Mononuclear cell (primary cell): Measurements from ENCODE around the gene STX5. TPM values are rescaled to one million over a fixed set of nuclear protein-coding genes. Genes with fewer than 3 reads are reported as not detected.

Experiments
- H3K27me3 ChIP-seq: 2 replicates; pipeline ENCODE4 v1.6.0; 2011; ENCODE audit warnings: low read length, control low read depth; ENCODE audit not compliant: insufficient read depth
- H3K4me1 ChIP-seq: 2 replicates; pipeline ENCODE4 v1.5.1; 2011; ENCODE audit warnings: mild to moderate bottlenecking, low read length, control low read depth; ENCODE audit not compliant: insufficient read depth
- H3K4me3 ChIP-seq: 2 replicates; pipeline ENCODE4 v1.5.1; 2011; ENCODE audit warnings: mild to moderate bottlenecking, low read length, moderate library complexity
- H3K9me3 ChIP-seq: 2 replicates; pipeline ENCODE4 v1.5.1; 2011; ENCODE audit warnings: low read depth, mild to moderate bottlenecking, control low read depth, low read length
- total RNA-seq: library from RNA; depleted of rRNA; stranded (reverse); fragments of >200 nt; gene quantifications from one replicate; pipeline ENCODE4 v1.2.3, GENCODE V29; 2012

Gene STX5
- total RNA-seq, 1 donor: 48.2 TPM

DNA sequence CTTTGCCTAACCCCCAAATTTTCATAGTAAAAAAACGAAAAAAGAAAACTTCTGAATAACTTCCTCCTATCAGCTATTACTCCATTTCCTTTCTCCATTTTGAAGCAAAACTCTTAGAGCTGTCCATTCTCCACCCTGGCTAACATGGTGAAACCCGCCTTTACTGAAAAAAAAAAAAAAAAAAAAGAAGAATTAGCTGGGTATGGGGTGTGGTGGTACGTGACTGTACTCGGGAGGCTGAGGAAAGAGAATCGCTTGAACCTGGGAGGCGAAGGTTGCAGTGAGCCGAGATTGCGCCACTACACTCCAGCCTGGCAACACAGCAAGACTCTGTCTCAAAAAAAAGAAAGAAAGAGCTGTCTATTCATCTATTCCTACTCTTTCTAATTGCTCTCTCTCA lies 15.3 kb downstream of the STX5 start:
- Histone ChIP-seq H3K4me3 (no peak overlapping the region), H3K27me3 (no peaks in the 10 kb centered on the region), H3K4me1 (peaks cover 39% of the 10 kb centered on the region), H3K9me3 (no peaks in the 10 kb centered on the region)

DNA sequence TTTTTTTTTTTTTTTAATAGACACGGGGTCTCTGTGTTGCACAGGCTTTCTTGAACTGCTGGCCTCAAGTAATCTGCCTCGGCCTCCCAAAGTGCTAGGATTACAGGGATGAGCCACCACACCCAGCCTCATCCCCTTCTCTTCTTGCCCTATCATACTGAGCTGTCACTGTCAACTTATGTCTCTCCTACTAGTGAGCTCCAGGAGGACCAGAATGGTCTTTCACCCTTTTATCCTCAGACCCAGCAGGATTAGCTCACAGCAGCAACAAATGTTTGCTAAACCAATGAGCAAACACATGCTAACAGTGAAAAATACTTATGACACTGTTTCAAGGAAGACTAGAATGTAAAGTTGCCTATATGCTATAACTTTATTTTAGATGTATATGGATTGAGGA lies 20.2 kb downstream of the STX5 start:
- peaks cover 39% of the 10 kb centered on the region for H3K4me1 ChIP-seq
- H3K9me3 ChIP-seq: no peaks in the 10 kb centered on the region
- no peaks in the 10 kb centered on the region for H3K27me3 ChIP-seq
- H3K4me3 ChIP-seq: no peak overlapping the region

GRCh38 chr11:62810748-62811147 lies 21.1 kb downstream of the STX5 start:
- no peaks in the 10 kb centered on the region for H3K9me3 ChIP-seq
- peaks cover 40% of the 10 kb centered on the region for H3K4me1 ChIP-seq
- H3K4me3 ChIP-seq: no peak overlapping the region
- H3K27me3 ChIP-seq: no peaks in the 10 kb centered on the region

- H3K9me3 ChIP-seq: no peaks in the 10 kb centered on the region
- H3K27me3 ChIP-seq: no peaks in the 10 kb centered on the region
- no peak overlapping the region for H3K4me3 ChIP-seq
- H3K4me1 ChIP-seq: peaks cover 42% of the 10 kb centered on the region
Observed at GRCh38 chr11:62806611-62807121, 25.2 kb downstream of the STX5 start.

DNA sequence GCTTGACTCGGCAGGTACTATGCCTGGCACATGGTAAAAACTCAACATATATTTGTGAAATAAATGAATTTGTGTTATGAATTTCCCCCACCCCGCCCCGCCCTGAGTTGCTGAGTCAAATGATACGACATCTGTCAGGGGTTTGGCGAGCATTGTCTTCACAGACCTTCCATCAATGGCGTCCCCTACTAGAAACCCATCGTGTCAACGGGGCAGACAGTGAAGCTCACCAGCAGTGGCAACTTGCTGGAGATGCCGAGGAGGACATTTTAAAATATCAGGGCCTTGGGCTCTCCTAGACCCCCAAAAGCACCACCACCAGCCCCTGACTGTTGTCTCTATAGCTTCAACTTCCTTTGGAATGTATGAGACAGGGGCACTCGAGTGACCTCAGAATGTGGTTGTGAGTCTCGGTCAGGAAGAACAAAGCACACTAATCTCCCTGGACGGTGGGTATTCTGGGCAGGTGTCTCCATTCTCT lies 25.9 kb downstream of the STX5 start:
- Histone ChIP-seq H3K27me3 (no peaks in the 10 kb centered on the region), H3K9me3 (no peaks in the 10 kb centered on the region), H3K4me1 (peaks cover 42% of the 10 kb centered on the region), H3K4me3 (peak overlapping the region; percentile 94)

DNA sequence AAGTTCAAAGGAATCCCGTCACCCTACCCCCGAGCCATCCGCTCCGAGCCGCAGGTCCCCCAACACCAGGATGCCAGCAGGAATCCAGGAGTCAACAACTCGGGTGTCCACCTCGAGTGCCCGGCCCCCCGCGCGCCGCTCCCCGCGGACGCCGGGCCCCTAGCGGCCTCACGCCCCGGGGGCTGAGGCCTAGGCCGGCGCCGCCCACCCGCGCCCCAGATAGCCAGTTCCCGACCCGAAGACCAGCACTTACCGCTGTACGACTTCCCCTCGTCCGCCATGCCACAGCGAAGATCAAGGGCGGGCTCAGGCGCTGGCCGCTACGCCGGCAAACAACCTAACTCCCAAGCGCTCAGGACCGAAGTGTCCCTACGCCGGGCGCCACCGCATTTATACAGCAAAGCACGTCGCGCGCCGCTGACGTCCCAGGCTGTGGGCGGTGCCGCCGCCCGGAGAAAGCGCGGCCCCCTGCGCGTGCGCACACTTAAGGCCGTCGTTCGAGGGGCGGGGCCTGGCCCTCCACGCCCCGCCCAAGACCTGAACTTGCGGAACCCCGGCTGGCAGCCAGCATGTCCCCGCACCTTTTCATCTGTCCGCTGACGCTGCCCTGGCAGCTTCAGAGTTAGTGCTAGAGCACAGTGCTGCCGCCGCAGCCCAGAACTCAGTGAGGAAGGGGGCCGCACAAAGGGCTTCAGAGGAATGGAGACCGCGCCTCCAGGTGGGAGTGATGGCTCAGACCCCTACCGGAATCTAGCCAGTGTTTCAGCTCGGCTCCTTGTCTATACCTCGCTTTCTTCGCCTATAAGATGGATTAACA lies 26.6 kb downstream of the STX5 start, which contains the start of gene NXF1:
NXF1 (minus strand) TSS at position 365 of the 817 bp plus-strand sequence; CDS start at position 281, 84 bp downstream.
- Histone ChIP-seq H3K4me1 (peaks cover 42% of the 10 kb centered on the region), H3K9me3 (no peaks in the 10 kb centered on the region), H3K27me3 (no peaks in the 10 kb centered on the region), H3K4me3 (peak within 1 kb of the TSS; percentile 94)

DNA sequence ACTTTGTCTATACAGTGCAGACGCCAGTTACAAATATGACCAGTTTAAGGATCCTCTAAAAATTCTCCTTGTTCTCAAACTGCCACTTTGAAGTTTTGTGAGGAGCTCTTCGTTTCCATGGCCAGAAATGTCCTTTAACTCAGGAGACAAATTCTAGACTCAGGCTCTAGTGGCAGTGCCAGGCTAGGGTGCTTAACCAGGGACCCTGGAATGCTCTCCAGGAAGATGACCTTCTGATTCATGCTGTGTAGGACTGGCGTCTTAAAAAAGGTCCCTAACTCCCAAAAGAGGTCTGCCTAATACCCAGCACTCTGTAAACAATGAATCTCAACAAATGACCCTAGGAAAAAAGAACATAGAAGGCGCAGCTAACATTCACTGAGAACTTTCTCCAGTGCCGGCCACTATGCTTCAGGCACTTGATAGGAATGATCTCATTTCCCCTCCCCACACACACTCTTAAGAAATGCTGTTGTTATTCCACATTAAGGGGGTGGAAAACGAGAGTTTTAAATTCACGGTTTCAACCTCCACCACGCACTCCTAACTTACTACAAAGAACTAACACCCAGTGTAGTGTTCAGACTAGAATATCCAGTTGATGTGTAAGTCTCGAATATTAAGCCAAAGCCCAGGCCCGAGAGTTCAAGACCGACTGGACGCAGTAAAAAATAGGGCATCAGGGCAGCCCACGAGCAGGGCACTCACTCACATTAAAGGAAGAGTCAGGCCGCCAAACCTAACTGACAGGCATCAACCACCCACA lies 27.4 kb downstream of the STX5 start:
- no peaks in the 10 kb centered on the region for H3K9me3 ChIP-seq
- H3K4me3 ChIP-seq: peak overlapping the region; percentile 94
- H3K4me1 ChIP-seq: peaks cover 42% of the 10 kb centered on the region
- H3K27me3 ChIP-seq: no peaks in the 10 kb centered on the region

- Histone ChIP-seq H3K9me3 (no peaks in the 10 kb centered on the region), H3K4me1 (peaks cover 19% of the 10 kb centered on the region), H3K27me3 (no peaks in the 10 kb centered on the region), H3K4me3 (no peak overlapping the region)
Observed at GRCh38 chr11:62801071-62801470, 30.8 kb downstream of the STX5 start.

- Histone ChIP-seq H3K27me3 (no peaks in the 10 kb centered on the region), H3K4me1 (peaks cover 13% of the 10 kb centered on the region), H3K9me3 (no peaks in the 10 kb centered on the region), H3K4me3 (no peak overlapping the region)
Observed at GRCh38 chr11:62799486-62799885, 32.4 kb downstream of the STX5 start.

DNA sequence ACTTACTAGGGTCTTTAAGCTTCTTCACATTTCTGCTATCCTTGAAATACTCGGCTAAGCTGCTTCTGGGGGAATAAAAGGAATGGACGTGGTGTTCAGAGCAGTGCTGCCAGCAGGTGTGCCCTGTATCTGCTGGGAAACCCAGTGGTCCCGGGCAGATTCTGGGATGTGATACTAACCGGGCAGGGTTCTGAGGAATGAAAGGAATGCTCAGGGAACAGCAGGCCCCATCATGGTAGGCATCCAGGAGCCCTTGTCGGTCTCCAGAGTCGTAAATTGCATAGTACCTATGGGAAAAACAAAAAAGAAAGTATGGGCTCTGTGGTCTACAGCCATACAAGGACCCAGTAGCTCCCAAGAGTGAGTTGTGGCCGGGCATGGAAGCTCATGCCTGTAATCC lies 35.6 kb downstream of the STX5 start:
- no peaks in the 10 kb centered on the region for H3K27me3 ChIP-seq

DNA sequence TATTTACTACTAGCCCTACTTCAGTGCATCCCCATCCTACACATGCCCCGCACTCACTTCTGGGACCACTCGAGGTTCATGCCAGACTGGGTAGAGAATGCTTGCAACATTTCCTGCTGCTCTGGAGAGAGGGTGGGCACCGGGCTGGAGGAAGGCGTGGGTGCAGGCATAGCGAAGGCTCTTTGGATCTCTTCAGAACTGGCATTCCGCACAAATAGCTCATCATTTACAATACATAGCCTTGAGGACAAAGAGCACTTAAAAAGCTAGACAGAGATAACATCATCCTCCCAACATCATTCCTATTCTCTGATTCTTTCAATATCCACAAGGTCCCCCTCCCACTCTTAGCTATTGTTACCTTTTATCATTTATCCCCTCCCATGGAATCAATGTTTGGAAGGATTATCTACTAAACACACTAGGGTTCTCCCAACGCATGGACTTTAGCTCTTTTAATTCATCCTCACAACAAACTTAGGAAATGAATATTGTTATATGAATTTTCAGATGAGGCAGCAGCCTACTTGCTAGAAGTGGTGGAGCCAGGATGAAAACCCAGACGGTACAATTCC lies 37.6 kb downstream of the STX5 start:
- H3K4me3 ChIP-seq: no peak overlapping the region
- H3K27me3 ChIP-seq: no peaks in the 10 kb centered on the region
- no peaks in the 10 kb centered on the region for H3K9me3 ChIP-seq
- peaks cover 31% of the 10 kb centered on the region for H3K4me1 ChIP-seq

More for the DNA sequence above, 35.6 kb downstream of the STX5 start:
- Histone ChIP-seq H3K9me3 (no peaks in the 10 kb centered on the region), H3K4me3 (no peak overlapping the region), H3K4me1 (peaks cover 13% of the 10 kb centered on the region)

- Histone ChIP-seq H3K9me3 (no peaks in the 10 kb centered on the region), H3K27me3 (no peaks in the 10 kb centered on the region), H3K4me3 (peak overlapping the region; percentile 85), H3K4me1 (peaks cover 48% of the 10 kb centered on the region)
Observed at GRCh38 chr11:62792202-62792575, 39.7 kb downstream of the STX5 start.

DNA sequence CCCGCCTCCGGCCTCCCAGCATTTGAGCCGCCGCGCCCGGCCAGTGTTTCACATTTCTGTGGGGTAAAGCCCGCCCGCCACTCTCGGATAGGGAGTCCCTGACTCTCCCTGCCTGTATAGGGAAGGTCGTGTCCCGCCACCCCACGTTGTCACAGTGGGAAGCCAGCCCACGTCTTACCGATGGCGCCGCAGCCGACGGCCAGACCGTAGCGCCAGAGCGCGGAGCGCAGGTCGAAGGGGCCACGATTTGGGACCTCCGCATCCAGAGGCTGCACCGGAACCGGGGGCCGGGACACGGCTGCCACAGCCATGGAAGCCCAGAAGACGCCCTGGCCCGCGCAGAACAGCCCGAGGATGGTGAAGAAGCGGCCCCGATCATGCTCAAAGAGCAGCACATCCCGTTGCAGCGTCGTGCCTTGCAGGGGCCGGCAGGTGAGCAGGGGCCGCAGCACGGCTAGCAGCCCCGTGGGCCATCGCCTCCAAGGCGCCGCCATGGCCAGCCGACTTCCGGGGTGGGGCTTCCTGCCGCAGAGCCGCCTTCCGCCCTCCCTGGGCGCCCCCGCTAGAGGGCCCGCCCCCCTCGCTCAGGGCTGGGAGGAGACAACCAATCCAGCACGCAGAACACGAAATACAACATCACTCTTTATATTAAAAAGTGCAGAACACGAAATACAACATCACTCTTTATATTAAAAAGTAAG lies 40.2 kb downstream of the STX5 start, which contains the start of gene TMEM223:
TMEM223 (minus strand) TSS at position 506 of the 701 bp plus-strand sequence; CDS start at position 494, 12 bp downstream.
- H3K9me3 ChIP-seq: no peaks in the 10 kb centered on the region
- H3K4me1 ChIP-seq: peaks cover 48% of the 10 kb centered on the region
- H3K27me3 ChIP-seq: no peaks in the 10 kb centered on the region
- H3K4me3 ChIP-seq: peak within 1 kb of the TSS; percentile 85

- no peak overlapping the region for H3K4me3 ChIP-seq
- no peaks in the 10 kb centered on the region for H3K27me3 ChIP-seq
- H3K4me1 ChIP-seq: peaks cover 58% of the 10 kb centered on the region
- H3K9me3 ChIP-seq: no peaks in the 10 kb centered on the region
Observed at GRCh38 chr11:62789576-62789975, 42.3 kb downstream of the STX5 start.
